ENCODE measurements around the gene SIVA1.

Gene SIVA1

GRCh38 chr14:104751539-104752422, 1.2 kb upstream of the SIVA1 start:
- no peak for DNase-seq (ENCODE audit: low read depth)

- no peak for DNase-seq (ENCODE audit: low read depth)
Measured at GRCh38 chr14:104752423-104752734, 568 bp upstream of the SIVA1 start.

DNA sequence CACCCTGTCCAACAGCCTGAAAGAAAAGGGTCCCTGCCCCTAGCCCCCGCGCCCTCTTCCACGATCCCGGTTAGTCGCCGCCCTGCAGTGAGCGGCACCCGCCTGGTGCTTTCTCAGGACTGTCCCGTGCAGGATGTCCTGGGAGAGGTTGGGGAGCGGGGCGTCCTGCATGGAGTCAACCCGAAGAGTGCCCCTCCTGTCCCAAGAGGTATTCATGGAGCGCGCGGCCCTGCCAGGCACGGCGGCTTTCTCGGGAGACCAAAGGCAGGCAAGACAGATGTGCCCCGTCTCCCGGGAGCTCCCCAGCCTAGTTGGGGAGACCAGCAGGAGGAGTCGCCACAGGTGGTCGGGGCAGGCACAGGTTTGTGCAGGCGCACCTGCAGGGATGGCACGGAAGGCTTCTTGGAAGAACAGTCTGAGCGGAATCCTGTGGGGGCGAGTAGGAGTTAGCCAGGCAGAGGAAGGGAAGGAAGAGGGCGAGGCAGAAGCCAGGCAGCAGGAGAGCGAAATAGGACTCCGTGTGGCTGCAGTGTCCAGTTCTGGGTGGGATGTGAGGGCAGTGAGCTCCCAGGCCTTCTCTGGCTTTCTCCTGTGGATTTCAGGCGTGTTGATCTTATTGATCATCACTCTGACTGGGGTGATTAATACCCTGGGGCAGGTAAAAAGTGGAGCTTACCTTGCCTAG, 723 bp downstream of the SIVA1 start:
- no peak for DNase-seq (ENCODE audit: low read depth)

DNA sequence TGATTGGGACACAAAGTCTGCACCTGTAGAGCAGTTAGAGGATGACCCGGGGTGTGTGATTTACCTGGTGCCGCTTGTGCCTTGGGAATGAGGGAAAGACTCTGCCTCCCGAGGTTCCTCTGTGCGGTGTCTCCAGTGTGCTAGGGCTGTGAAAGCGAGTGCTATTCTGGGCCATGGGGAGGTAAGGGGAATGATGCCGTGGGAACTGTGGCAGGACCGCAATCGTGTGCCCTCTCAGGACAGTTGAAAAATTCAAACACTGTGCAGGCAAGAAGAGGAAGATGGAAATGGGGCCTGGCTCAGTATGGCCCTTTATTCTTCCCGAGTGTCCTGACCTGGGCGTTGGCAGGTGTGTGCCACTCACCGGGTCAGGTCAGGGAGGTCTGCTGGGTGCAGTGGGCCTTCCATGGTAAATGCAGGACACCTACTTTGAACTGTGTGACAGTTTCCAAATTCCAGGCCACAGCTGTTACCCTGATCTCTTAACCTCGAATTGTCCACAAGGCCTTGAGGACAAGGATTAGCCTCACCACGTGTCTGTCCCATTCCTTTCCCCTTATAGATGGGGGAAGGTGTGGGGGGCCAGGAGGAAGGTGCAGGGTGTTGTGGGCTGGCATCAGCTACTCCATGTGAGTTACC, 1.4 kb downstream of the SIVA1 start:
- no peak for DNase-seq (ENCODE audit: low read depth)

- DNase-seq (ENCODE audit: low read depth), result no peak
Measured at GRCh38 chr14:104755621-104756020, 2.7 kb downstream of the SIVA1 start.

DNA sequence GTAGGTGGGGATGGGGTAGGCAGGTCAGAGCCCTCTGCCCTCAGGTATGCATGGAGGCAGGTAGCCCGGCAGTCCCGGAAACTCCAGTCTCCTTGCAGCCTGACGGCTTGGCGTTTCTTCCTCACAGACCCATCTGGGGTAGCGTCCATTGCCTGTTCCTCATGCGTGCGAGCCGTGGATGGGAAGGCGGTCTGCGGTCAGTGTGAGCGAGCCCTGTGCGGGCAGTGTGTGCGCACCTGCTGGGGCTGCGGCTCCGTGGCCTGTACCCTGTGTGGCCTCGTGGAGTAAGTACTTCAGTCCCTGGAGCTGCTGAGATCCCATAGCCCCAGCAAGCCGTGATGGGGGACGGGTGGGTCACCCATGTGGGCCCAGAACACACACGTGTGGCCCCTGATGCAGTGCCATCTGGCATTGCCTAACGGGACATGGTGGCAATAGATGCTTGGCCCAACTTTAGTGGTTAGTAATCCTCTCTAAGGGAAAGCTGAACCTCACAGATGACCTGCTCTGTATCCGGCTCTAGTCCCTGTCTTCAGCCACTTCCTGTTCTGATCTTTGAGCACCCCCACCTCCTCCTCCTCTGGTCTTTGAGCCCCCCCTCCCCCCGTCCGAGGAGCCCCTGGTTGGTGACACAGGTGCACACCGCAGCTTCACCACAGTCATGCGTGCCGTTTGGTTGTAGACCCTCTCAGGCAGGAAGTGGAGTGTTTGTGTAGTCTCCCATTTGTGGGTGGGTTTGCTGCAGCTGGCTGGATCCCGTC, 3.7 kb downstream of the SIVA1 start:
- no peak for DNase-seq (ENCODE audit: low read depth)

GRCh38 chr14:104757238-104757585, 4.3 kb downstream of the SIVA1 start:
- DNase-seq (ENCODE audit: low read depth), result no peak

DNA sequence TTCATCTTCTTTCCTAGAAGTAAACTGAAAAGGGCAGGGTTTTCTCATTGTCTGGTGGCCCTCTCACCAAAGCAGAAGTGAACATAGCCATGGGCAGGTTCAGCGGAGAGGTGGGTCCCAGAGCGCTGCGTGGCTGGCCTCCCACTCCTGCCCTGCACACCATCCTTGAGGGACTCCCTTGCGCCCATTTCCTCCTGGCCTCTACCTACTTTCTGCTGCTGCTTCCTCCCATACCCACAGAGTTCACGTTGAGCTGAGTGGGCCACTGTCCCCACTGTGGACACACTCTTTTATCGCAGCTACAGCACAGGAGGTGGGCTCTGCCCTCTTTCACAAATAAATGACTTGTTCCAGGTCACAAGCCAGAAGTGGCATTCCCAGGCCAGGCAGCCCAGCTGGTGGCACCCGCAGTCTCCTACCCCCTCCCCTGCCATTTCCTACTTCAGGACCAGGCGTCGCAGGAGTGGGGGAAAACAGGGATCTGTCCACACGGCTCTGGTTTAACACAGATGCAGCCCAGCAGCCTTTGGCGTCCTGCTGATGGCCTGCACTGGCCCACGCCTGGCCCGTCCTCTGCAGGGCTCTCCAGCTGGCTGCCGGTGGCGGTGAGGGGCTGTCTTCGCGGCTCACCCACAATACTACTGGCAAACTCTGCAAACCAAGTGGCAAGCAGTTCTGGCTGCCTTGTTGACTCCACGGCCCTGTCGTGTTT, 4.9 kb downstream of the SIVA1 start:
- no peak for DNase-seq (ENCODE audit: low read depth)

DNA sequence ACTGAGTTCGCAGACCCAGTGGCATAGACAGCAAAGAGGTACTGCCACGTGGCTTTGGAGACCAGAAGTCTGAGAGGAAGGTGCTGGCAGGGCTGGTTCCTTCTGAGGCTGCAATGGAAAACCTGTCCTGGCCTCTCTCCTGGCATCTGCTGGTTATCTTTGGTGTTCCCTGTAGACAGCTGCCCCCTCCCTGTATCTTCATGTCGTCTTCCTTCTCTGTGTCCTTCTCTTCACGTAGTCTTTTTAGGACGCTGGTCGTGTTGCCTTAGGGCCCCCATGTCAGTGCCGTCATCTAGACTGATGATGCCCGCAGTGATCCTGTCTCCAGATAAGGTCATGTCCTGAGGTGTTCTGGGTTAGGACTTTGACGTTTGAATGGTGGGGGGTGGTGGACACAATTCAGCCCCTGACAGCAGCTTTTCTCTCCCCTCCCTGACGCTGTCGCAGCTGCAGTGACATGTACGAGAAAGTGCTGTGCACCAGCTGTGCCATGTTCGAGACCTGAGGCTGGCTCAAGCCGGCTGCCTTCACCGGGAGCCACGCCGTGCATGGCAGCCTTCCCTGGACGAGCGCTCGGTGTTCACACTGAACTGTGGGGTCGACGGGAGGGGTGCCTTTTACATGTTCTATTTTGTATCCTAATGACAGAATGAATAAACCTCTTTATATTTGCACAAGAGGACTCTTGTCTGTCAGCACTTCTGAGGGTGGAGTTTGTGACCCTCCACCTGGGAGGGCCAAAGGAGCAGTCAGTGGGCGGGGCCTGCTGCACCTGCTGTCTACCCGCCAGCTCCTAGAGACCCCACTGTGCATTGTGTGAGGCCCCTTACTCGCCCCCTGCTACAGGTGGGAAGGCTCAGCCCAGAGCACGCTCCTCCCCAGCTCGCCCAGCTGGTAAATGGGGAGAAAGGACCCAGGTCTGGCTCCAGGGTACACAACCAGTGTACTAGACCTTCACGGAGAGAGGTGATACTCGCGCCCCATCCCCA, 6.3 kb downstream of the SIVA1 start:
- no peak for DNase-seq (ENCODE audit: low read depth)

- no peak for DNase-seq (ENCODE audit: low read depth)
Measured at GRCh38 chr14:104765517-104765916, 12.6 kb downstream of the SIVA1 start.

GRCh38 chr14:104766256-104766862, 13.4 kb downstream of the SIVA1 start:
- DNase-seq (ENCODE audit: low read depth), result no peak

DNA sequence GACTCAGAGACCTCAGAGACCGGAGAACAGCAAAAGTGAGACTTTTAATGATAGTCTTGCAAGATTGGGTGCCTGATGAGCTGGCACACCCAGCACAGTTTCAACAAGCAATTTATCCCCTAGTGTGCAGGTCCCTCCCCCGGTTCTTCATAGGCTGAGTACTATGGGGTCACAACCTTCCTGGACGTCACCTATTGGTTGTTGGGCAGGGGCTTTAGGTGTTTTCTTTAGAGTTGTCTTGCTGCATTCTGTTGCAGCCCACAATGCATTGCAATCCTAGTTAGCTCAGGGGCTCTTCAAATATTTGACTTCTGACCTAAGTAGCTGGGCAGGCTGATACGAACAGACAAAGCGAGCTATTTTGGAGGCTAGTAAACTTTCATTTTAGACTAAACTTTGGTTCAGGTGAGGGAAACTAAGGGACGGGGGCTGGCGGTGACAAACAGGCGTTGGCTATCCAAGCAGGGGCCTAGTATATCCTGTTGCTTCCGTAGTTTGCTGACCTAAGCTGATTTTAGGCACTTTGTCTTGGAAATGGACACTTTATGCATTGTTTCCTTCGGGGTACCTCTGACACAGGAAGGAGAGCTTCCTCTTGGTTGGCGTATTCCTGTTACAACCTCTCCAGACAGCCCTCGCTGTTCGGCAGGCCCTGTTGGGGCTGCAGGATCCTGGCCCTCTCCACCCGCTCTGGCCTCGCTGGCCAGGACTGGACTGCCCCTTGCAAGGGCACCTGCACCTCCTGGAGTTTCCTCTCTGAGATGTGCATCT, 14.1 kb downstream of the SIVA1 start:
- DNase-seq (ENCODE audit: low read depth), result no peak

DNA sequence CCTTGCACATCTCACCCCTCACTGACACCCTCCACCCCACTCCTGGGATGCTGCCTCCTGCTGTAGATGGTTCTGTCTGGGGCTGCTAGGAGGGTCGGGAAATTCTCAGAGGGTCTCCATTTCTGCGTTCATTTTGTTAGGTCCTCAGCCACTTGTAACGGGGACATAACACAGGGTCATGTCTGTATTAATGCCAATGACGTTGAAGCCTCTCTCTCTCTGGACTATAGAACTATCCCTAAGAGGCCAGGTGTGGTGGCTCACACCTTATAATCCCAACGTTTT, 14.6 kb downstream of the SIVA1 start:
- DNase-seq (ENCODE audit: low read depth), result no peak

GRCh38 chr14:104768437-104769323, 15.7 kb downstream of the SIVA1 start:
- peak; percentile 84 for DNase-seq (ENCODE audit: low read depth)

GRCh38 chr14:104769324-104770071, 16.6 kb downstream of the SIVA1 start:
- DNase-seq (ENCODE audit: low read depth), result no peak

DNA sequence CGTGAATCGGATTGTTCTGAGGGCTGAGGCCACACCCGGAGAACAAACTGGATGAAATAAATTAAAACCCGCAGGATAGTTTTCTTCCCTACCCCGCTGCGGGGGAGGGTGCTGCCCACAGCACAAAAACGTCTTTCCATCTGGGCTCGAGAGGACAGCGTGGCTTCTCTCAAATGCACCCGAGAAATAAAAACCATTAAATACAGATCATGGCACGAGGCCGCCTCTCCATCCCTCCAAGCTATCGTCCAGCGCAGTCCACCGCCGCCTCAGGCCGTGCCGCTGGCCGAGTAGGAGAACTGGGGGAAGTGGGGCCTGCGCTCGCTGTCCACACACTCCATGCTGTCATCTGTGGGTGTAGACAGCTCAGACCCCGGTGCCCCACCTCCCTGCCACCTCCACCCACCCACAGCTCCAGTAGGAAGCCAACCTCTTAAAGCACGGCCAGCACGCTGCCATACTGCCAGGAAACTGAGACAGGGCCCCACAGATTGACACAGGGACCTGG, 17.2 kb downstream of the SIVA1 start:
- DNase-seq (ENCODE audit: low read depth), result no peak

DNA sequence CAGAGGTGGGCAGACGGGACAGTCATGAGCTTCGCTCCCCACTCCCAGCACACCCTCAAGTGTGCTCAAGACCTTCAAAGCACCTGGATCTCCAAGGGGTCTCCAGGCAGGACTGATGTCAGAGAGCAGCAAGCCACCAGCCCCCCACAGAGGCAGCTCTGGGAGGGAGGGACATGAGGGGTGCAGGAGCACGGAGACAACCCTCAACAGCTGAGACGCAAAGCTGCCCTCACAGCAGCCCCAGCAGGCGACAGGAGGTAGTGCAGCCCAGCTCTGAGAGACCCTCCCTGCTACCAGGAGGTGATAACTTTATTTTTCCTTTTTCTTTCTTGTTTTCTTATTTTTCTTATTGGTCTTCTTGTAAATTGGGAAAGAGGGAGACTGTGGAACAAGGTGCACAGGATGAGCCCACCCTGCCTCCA, 17.9 kb downstream of the SIVA1 start:
- no peak for DNase-seq (ENCODE audit: low read depth)

DNA sequence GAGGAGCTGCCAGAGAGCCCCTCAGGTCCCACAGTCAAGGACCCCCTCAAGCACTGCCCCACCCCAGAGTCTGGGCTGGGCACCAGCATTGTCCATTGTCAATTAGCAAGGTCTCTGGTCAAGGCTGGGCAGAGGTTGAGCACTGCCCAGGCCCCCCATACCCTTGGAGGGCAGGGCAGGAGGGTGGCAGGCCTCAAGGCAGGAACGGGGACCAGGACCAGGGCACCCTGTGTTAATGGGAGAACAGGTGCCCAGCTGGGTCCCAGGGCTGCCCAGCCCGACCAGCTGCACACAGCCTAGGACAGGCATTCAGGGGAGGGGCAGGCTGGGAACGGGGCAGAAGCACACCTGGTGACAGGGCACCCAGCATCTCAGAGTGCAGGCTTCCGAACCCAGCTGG, 18.4 kb downstream of the SIVA1 start:
- DNase-seq (ENCODE audit: low read depth), result no peak
